PC-3 (cell line): ENCODE results near the gene ATP5F1E.

Experiments used
- EZH2 ChIP-seq: fragments of 300-600 bp; sonication (generic); IDR thresholded peaks from one replicate; pipeline ENCODE4 v1.6.1; 2017; ENCODE audit warnings: antibody characterized with exemption, mild to moderate bottlenecking, low read length; ENCODE audit not compliant: unreplicated experiment
- TF ChIP-seq, protein P1 (sequence below): fragments of 300-600 bp; sonication (generic); conservative IDR thresholded peaks from 2 replicates; pipeline ENCODE4 v1.5.1; 2017; ENCODE audit warnings: antibody characterized with exemption, low read depth, mild to moderate bottlenecking, low read length

- TF ChIP-seq EZH2: no peak
- TF ChIP-seq, protein P1, sequence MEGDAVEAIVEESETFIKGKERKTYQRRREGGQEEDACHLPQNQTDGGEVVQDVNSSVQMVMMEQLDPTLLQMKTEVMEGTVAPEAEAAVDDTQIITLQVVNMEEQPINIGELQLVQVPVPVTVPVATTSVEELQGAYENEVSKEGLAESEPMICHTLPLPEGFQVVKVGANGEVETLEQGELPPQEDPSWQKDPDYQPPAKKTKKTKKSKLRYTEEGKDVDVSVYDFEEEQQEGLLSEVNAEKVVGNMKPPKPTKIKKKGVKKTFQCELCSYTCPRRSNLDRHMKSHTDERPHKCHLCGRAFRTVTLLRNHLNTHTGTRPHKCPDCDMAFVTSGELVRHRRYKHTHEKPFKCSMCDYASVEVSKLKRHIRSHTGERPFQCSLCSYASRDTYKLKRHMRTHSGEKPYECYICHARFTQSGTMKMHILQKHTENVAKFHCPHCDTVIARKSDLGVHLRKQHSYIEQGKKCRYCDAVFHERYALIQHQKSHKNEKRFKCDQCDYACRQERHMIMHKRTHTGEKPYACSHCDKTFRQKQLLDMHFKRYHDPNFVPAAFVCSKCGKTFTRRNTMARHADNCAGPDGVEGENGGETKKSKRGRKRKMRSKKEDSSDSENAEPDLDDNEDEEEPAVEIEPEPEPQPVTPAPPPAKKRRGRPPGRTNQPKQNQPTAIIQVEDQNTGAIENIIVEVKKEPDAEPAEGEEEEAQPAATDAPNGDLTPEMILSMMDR: no peak
These were observed 7.0 kb downstream of the ATP5F1E start for GRCh38 chr20:59025086-59025485.
